DND-41 (cell line): ENCODE results near the gene NMBR.

Experiments
- ATAC-seq: fragments of 200-7000 bp; cut with Tn5 transposase; 3 replicates; pipeline ENCODE4 v1.9.1; 2021; ENCODE audit warnings: low read depth; ENCODE audit not compliant: insufficient read depth
- DNase-seq: peaks from one replicate; pipeline ENCODE4 v3.0.0-alpha.2; 2020
- H2AFZ ChIP-seq: 2 replicates; pipeline ENCODE4 v1.6.0; 2012; ENCODE audit warnings: low read depth, low read length
- H3K27ac ChIP-seq: 2 replicates; pipeline ENCODE4 v1.5.1; 2012; ENCODE audit warnings: low read length, inconsistent platforms
- H3K27me3 ChIP-seq: fragments of 200-600 bp; sonication (generic); 2 replicates; pipeline ENCODE4 v1.6.0; 2012; ENCODE audit warnings: low read length, mild to moderate bottlenecking, inconsistent platforms; ENCODE audit not compliant: insufficient read depth, poor library complexity
- H3K36me3 ChIP-seq: 2 replicates; pipeline ENCODE4 v1.5.1; 2012; ENCODE audit warnings: low read length, inconsistent platforms; ENCODE audit not compliant: insufficient read depth
- H3K4me1 ChIP-seq: 2 replicates; pipeline ENCODE4 v1.5.1; 2012; ENCODE audit warnings: mild to moderate bottlenecking, low read length; ENCODE audit not compliant: insufficient read depth
- H3K4me2 ChIP-seq: 2 replicates; pipeline ENCODE4 v1.6.0; 2012; ENCODE audit warnings: mild to moderate bottlenecking, moderate library complexity, low read length, inconsistent platforms; ENCODE audit not compliant: insufficient read depth
- H3K4me3 ChIP-seq, 2 experiments: fragments of 200-600 bp in 1 of 2; shearing (Covaris generic) in 1 of 2; 2 replicates each; pipeline ENCODE4 v1.5.1; 2012 to 2016; ENCODE audit warnings: inconsistent platforms in 2 of 2, low read length in 2 of 2, mild to moderate bottlenecking in 2 of 2, low read depth in 1 of 2, moderate library complexity in 1 of 2
- H3K79me2 ChIP-seq: 2 replicates; pipeline ENCODE4 v1.6.0; 2012; ENCODE audit warnings: low read length, inconsistent platforms; ENCODE audit not compliant: insufficient read depth
- H3K9ac ChIP-seq: 2 replicates; pipeline ENCODE4 v1.6.0; 2012; ENCODE audit warnings: low read depth, mild to moderate bottlenecking, inconsistent platforms, low read length, moderate library complexity
- H3K9me3 ChIP-seq: 2 replicates; pipeline ENCODE4 v1.5.1; 2012; ENCODE audit warnings: low read length, moderate library complexity, mild to moderate bottlenecking, inconsistent platforms; ENCODE audit not compliant: insufficient read depth, severe bottlenecking
- H4K20me1 ChIP-seq: 2 replicates; pipeline ENCODE4 v1.6.0; 2012; ENCODE audit warnings: low read length; ENCODE audit not compliant: insufficient read depth
- EZH2 ChIP-seq: IDR thresholded peaks from 3 replicates; pipeline ENCODE4 v1.6.1; 2012; ENCODE audit warnings: borderline replicate concordance, low read depth, mild to moderate bottlenecking, moderate library complexity, low read length, inconsistent platforms; ENCODE audit not compliant: severe bottlenecking
- TF ChIP-seq, protein P1 (sequence below): IDR thresholded peaks from 2 replicates; pipeline ENCODE4 v1.5.1; 2012; ENCODE audit warnings: borderline replicate concordance, low read length, moderate library complexity, mild to moderate bottlenecking; ENCODE audit not compliant: poor library complexity, severe bottlenecking; ENCODE audit errors: extremely low read depth

Gene NMBR

GRCh38 chr6:142146828-142147662 lies at the start of gene NMBR, which contains the start of gene VTA1:
Gene NMBR (minus strand): TSS chr6:142147122. CDS start chr6:142088658, 58,464 bp downstream.
Gene VTA1 (plus strand): TSS chr6:142147263. CDS start chr6:142147288, 25 bp downstream.
- TF ChIP-seq EZH2, result no peak
- TF ChIP-seq, protein P1, sequence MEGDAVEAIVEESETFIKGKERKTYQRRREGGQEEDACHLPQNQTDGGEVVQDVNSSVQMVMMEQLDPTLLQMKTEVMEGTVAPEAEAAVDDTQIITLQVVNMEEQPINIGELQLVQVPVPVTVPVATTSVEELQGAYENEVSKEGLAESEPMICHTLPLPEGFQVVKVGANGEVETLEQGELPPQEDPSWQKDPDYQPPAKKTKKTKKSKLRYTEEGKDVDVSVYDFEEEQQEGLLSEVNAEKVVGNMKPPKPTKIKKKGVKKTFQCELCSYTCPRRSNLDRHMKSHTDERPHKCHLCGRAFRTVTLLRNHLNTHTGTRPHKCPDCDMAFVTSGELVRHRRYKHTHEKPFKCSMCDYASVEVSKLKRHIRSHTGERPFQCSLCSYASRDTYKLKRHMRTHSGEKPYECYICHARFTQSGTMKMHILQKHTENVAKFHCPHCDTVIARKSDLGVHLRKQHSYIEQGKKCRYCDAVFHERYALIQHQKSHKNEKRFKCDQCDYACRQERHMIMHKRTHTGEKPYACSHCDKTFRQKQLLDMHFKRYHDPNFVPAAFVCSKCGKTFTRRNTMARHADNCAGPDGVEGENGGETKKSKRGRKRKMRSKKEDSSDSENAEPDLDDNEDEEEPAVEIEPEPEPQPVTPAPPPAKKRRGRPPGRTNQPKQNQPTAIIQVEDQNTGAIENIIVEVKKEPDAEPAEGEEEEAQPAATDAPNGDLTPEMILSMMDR, result peak; percentile 88
- H3K27ac ChIP-seq, result peak within 1 kb of the TSS; percentile 90
- H3K9ac ChIP-seq, result peak within 1 kb of the TSS; percentile 73
- H3K9me3 ChIP-seq, result no peaks in the 10 kb centered on the region
- peaks cover 11% of the 10 kb centered on the region for H3K36me3 ChIP-seq
- peak within 1 kb of the TSS; percentile 93 for H3K4me2 ChIP-seq
- H3K4me1 ChIP-seq, result peaks cover 31% of the 10 kb centered on the region
- DNase-seq, result peak; percentile 97
- peak; percentile 100 for ATAC-seq
- H2AFZ ChIP-seq, result peak within 1 kb of the TSS; percentile 91
- H3K4me3 ChIP-seq, result peak within 1 kb of the TSS; percentile 85 to 100
- H4K20me1 ChIP-seq, result peaks cover 18% of the 10 kb centered on the region
- no peaks in the 10 kb centered on the region for H3K27me3 ChIP-seq
- peaks cover 56% of the 10 kb centered on the region for H3K79me2 ChIP-seq

- TF ChIP-seq, protein P1, result no peak
- TF ChIP-seq EZH2, result no peak
Observed at GRCh38 chr6:142195862-142196541, 49.1 kb upstream of the NMBR start.

DNA sequence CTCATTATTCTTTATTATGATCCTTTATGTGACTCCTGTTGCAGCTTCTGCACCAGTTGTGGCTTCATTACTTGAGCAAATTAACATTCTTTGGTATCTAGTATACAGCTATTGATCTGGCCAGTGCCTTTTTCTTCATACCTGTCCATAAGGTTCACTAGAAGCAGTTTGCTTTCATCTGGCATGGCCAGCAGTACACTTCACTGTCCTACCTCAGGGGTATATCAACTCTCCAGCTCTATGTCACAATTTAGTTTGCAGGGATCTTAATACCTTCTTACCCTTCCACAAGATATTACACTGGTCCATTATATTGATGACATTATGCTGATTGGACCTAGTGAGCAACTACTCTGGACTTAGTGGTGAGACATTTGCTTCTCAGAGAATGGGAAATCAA lies 46.7 kb upstream of the NMBR start:
- no peak overlapping the region for H3K9ac ChIP-seq
- TF ChIP-seq, protein P1, result no peak
- no peak for TF ChIP-seq EZH2
- H3K79me2 ChIP-seq, result peaks cover 4% of the 10 kb centered on the region; the same call in 1 of the 2 replicates
- DNase-seq (no peak), ATAC-seq (no peak)
- H3K27me3 ChIP-seq, result no peaks in the 10 kb centered on the region
- no peak overlapping the region for H3K27ac ChIP-seq
- no peaks in the 10 kb centered on the region for H3K9me3 ChIP-seq
- H3K36me3 ChIP-seq, result peaks cover 28% of the 10 kb centered on the region
- H3K4me3 ChIP-seq, result no peak overlapping the region
- no peaks in the 10 kb centered on the region for H4K20me1 ChIP-seq
- H2AFZ ChIP-seq, result no peak overlapping the region
- H3K4me1 ChIP-seq, result no peaks in the 10 kb centered on the region
- no peak overlapping the region for H3K4me2 ChIP-seq

More at GRCh38 chr6:142195862-142196541, 49.1 kb upstream of the NMBR start:
- no peaks in the 10 kb centered on the region for H3K4me1 ChIP-seq
- H3K36me3 ChIP-seq, result peaks cover 36% of the 10 kb centered on the region
- H2AFZ ChIP-seq, result no peak overlapping the region
- H3K9ac ChIP-seq, result no peak overlapping the region
- no peak overlapping the region for H3K4me3 ChIP-seq
- H4K20me1 ChIP-seq, result no peaks in the 10 kb centered on the region
- H3K9me3 ChIP-seq, result no peaks in the 10 kb centered on the region
- H3K27ac ChIP-seq, result no peak overlapping the region
- H3K27me3 ChIP-seq, result no peaks in the 10 kb centered on the region
- H3K79me2 ChIP-seq, result peaks cover 4% of the 10 kb centered on the region; the same call in 1 of the 2 replicates
- H3K4me2 ChIP-seq, result no peak overlapping the region
- no peak for DNase-seq
- ATAC-seq, result no peak
